OCI-LY7 (cell line): ENCODE results near the gene OXSM. TPM values are rescaled to one million over a fixed set of nuclear protein-coding genes. Genes with fewer than 3 reads are reported as not detected.

Source experiments
- BruUV-seq: library from RNA; stranded (reverse); fragments of 400-500 nt; replicated peaks from 2 replicates; lab custom pipeline; 2021; lab: Mats Ljungman, UMichigan
- CTCF ChIA-PET: fragments of 300-600 bp; sonication (Branson Sonifier 250); formaldehyde crosslinking; loops from one replicate; lab custom pipeline; 2022; ENCODE audit warnings: antibody characterized with exemption; ENCODE audit not compliant: unreplicated experiment; lab: Charles Lee
- POLR2A ChIA-PET: fragments of 300-600 bp; sonication (Branson Sonifier 250); formaldehyde crosslinking; loops from one replicate; lab custom pipeline; 2022; ENCODE audit warnings: antibody characterized with exemption; lab: Charles Lee
- DNase-seq: peaks from one replicate; pipeline ENCODE4 v3.0.0-alpha.2; 2015; ENCODE audit warnings: low spot score
- H2AFZ ChIP-seq: fragments of 200-600 bp; sonication (generic), shearing (Covaris generic); 2 replicates; pipeline ENCODE4 v1.6.1; 2014; ENCODE audit warnings: mild to moderate bottlenecking, antibody characterized with exemption, low read length, moderate library complexity
- H3K27ac ChIP-seq: fragments of 200-600 bp; sonication (generic); 2 replicates; pipeline ENCODE4 v1.5.1; 2014; ENCODE audit warnings: mixed run types, low read depth, mild to moderate bottlenecking, moderate library complexity, low read length, inconsistent platforms; ENCODE audit not compliant: poor library complexity, severe bottlenecking
- H3K36me3 ChIP-seq: fragments of 200-600 bp; sonication (generic); 2 replicates; pipeline ENCODE4 v1.6.1; 2014; ENCODE audit warnings: mild to moderate bottlenecking, antibody characterized with exemption, low read length, moderate library complexity, mixed read lengths; ENCODE audit not compliant: insufficient read depth
- H3K4me1 ChIP-seq: fragments of 200-600 bp; sonication (generic); 2 replicates; pipeline ENCODE4 v1.5.1; 2014; ENCODE audit warnings: mild to moderate bottlenecking, low read length; ENCODE audit not compliant: insufficient read depth, poor library complexity, severe bottlenecking
- H3K4me2 ChIP-seq: fragments of 200-600 bp; sonication (generic); 2 replicates; pipeline ENCODE4 v1.6.1; 2014; ENCODE audit warnings: mild to moderate bottlenecking, low read length
- H3K4me3 ChIP-seq: fragments of 200-600 bp; sonication (generic); 2 replicates; pipeline ENCODE4 v1.5.1; 2014; ENCODE audit warnings: mild to moderate bottlenecking, low read depth, low read length; ENCODE audit not compliant: poor library complexity, severe bottlenecking
- H3K79me2 ChIP-seq: fragments of 200-600 bp; sonication (generic); 2 replicates; pipeline ENCODE4 v1.6.1; 2016; ENCODE audit warnings: low read depth, mild to moderate bottlenecking, low read length, moderate library complexity, mixed read lengths; ENCODE audit not compliant: insufficient read depth
- H3K9me2 ChIP-seq: fragments of 200-600 bp; sonication (generic); 2 replicates; pipeline ENCODE4 v1.6.1; 2016; ENCODE audit warnings: mild to moderate bottlenecking, low read length, mixed read lengths; ENCODE audit not compliant: insufficient read depth
- H3K9me3 ChIP-seq: fragments of 200-600 bp; sonication (generic); 2 replicates; pipeline ENCODE4 v1.6.1; 2014; ENCODE audit warnings: mild to moderate bottlenecking, mixed run types, low read length, mixed read lengths
- H4K20me1 ChIP-seq: fragments of 200-600 bp; sonication (generic); 2 replicates; pipeline ENCODE4 v1.6.1; 2014; ENCODE audit warnings: mild to moderate bottlenecking, antibody characterized with exemption, low read length, moderate library complexity, mixed read lengths; ENCODE audit not compliant: insufficient read depth
- CTCF ChIP-seq: fragments of 200-600 bp; sonication (generic); conservative IDR thresholded peaks from 2 replicates; pipeline ENCODE4 v1.5.1; 2014; ENCODE audit warnings: mild to moderate bottlenecking, antibody characterized with exemption, low read length, moderate library complexity, mixed read lengths
- EZH2phosphoT487 ChIP-seq: fragments of 200-600 bp; sonication (generic); IDR thresholded peaks from 2 replicates; pipeline ENCODE4 v1.6.1; 2018; ENCODE audit warnings: low read depth, borderline replicate concordance, mild to moderate bottlenecking, mixed run types, antibody characterized with exemption, low read length, moderate library complexity, mixed read lengths
- intact Hi-C: fragments of 100-400 bp; cut with micrococcal nuclease; formaldehyde crosslinking; loops from one replicate; pipeline ENCODE4 v1.10.0; 2022; ENCODE audit not compliant: unreplicated experiment
- total RNA-seq, 2 experiments: library from RNA; depleted of rRNA in 1 of 2; stranded (reverse); fragments of >200 nt in 1 of 2; shearing (Covaris generic) in 1 of 2; gene quantifications; 2 replicates each; pipeline ENCODE4 v1.2.3, GENCODE V29; 2014 to 2022

Gene OXSM
- total RNA-seq, 2 experiments from 2014 or later = 17.0 to 17.3 TPM

- Histone ChIP-seq H3K27ac (no peak overlapping the region), H3K4me1 (no peaks in the 10 kb centered on the region), H3K79me2 (no peaks in the 10 kb centered on the region), H3K36me3 (no peaks in the 10 kb centered on the region), H2AFZ (no peak overlapping the region), H3K9me2 (no peaks in the 10 kb centered on the region; the same call in 1 of the 2 replicates), H3K4me2 (no peak overlapping the region), H3K9me3 (no peaks in the 10 kb centered on the region), H4K20me1 (no peaks in the 10 kb centered on the region), H3K4me3 (no peak overlapping the region)
- intact Hi-C loops = no loop called here
- TF ChIP-seq CTCF (no peak), EZH2phosphoT487 (no peak)
- BruUV-seq = no TSS peak
- ChIA-PET POLR2A (interaction anchor here (1.3 to 2.5 kb wide), 4 partner anchors 8 to 27 kb away, joined by 4 to 10 read pairs (median 4); no protein-coding TSS in a partner anchor), CTCF (no interaction called here)
- no peak for DNase-seq
Observed at GRCh38 chr3:25804676-25805075, 14.8 kb downstream of the OXSM start.

GRCh38 chr3:25812644-25813043 lies 22.8 kb downstream of the OXSM start:
- no peak overlapping the region for H2AFZ ChIP-seq
- POLR2A ChIA-PET = interaction anchor here (1.3 kb wide), 2 partner anchors 9 kb away, joined by 3 to 4 read pairs; no protein-coding TSS in a partner anchor
- CTCF ChIA-PET = no interaction called here
- BruUV-seq = no TSS peak
- H3K4me1 ChIP-seq = no peaks in the 10 kb centered on the region
- H4K20me1 ChIP-seq = no peaks in the 10 kb centered on the region
- no peaks in the 10 kb centered on the region for H3K9me3 ChIP-seq
- H3K79me2 ChIP-seq = no peaks in the 10 kb centered on the region
- TF ChIP-seq CTCF = no peak
- TF ChIP-seq EZH2phosphoT487 = no peak
- no peak overlapping the region for H3K27ac ChIP-seq
- no peak overlapping the region for H3K4me3 ChIP-seq
- no peak for DNase-seq
- H3K36me3 ChIP-seq = no peaks in the 10 kb centered on the region
- H3K4me2 ChIP-seq = no peak overlapping the region
- no peaks in the 10 kb centered on the region for H3K9me2 ChIP-seq
- intact Hi-C loops = no loop called here

GRCh38 chr3:25817107-25817506 lies 27.2 kb downstream of the OXSM start:
- H3K9me2 ChIP-seq = no peaks in the 10 kb centered on the region
- no peak overlapping the region for H3K4me3 ChIP-seq
- H2AFZ ChIP-seq = peak overlapping the region; percentile 3; the same call in 1 of the 2 replicates
- POLR2A ChIA-PET = interaction anchor here (0.7 to 1.3 kb wide), 5 partner anchors 9 to 381 kb away, joined by 3 to 5 read pairs (median 3); no protein-coding TSS in a partner anchor
- no peaks in the 10 kb centered on the region for H3K9me3 ChIP-seq
- no peaks in the 10 kb centered on the region for H3K79me2 ChIP-seq
- TF ChIP-seq EZH2phosphoT487 (no peak), CTCF (no peak)
- no peak overlapping the region for H3K4me2 ChIP-seq
- CTCF ChIA-PET = no interaction called here
- intact Hi-C loops = no loop called here
- peaks cover 21% of the 10 kb centered on the region for H3K4me1 ChIP-seq
- no TSS peak for BruUV-seq
- H3K36me3 ChIP-seq = no peaks in the 10 kb centered on the region
- DNase-seq = no peak
- H3K27ac ChIP-seq = no peak overlapping the region
- H4K20me1 ChIP-seq = no peaks in the 10 kb centered on the region
